HUES6 (cell line): Measurements from ENCODE around the gene ACTR8.

ENCODE experiments used
- H3K27ac ChIP-seq: 2 replicates; pipeline ENCODE4 v1.7.0; 2013; ENCODE audit warnings: low read depth, mild to moderate bottlenecking, low read length, inconsistent platforms
- H3K27me3 ChIP-seq: 2 replicates; pipeline ENCODE4 v1.6.1; 2013; ENCODE audit warnings: low read length; ENCODE audit not compliant: control insufficient read depth, insufficient read depth
- H3K36me3 ChIP-seq: 2 replicates; pipeline ENCODE4 v1.6.1; 2013; ENCODE audit warnings: low read length; ENCODE audit not compliant: control insufficient read depth, insufficient read depth
- H3K4me1 ChIP-seq: 2 replicates; pipeline ENCODE4 v1.6.1; 2013; ENCODE audit warnings: low read length; ENCODE audit not compliant: control insufficient read depth, insufficient read depth
- H3K4me3 ChIP-seq: 2 replicates; pipeline ENCODE4 v1.5.1; 2013; ENCODE audit warnings: low read depth, low read length
- H3K9ac ChIP-seq: one replicate; pipeline ENCODE4 v1.6.1; 2013; ENCODE audit warnings: mild to moderate bottlenecking, low read length
- H3K9me3 ChIP-seq: 2 replicates; pipeline ENCODE4 v1.6.1; 2013; ENCODE audit warnings: low read depth, low read length; ENCODE audit not compliant: control insufficient read depth, insufficient read depth

ACTR8 gene

DNA sequence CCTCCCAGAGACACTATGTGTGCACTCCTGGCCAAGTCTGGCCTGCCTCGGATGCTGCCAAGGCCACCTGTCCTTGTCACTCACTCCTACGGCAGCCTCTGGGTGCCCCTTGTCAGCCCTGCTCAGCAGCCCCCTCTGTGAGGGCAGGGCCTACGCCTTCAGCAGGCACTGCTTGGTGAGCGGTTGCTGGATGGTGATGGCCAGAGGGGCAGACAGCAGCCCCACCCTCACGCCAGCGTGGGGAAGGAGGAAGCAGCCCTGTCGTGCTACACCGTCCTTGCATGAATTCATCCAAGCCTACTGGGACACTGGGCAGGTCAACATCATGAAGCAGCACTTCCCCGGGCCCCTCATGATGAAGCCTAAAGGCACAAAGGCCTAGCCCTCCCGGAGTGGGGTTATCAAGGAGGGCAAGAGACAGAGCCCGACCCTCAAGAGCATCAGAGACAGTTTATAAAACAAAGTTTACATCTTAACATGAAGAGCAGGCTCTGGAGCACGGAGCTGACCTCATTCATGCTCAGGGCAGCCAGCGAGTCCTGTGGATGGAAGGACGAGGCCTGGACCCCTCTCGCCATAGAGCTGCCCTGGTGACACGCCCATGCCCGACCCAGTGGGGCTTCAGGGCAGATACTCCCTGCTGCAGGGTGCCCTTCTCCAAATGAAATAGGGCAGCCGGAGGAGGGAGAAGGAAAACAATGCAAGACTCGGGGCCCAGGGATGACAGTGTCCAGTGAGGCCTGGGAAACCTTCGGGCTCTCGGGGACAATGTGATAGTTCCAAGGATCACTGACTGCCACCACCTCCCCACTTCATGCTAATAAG lies 61.0 kb downstream of the ACTR8 start:
- no peaks in the 10 kb centered on the region for H3K9me3 ChIP-seq
- peaks cover 9% of the 10 kb centered on the region for H3K4me1 ChIP-seq
- no peak overlapping the region for H3K27ac ChIP-seq
- H3K36me3 ChIP-seq: peaks cover 25% of the 10 kb centered on the region
- no peak overlapping the region for H3K9ac ChIP-seq
- no peaks in the 10 kb centered on the region for H3K27me3 ChIP-seq
- H3K4me3 ChIP-seq: no peak overlapping the region

DNA sequence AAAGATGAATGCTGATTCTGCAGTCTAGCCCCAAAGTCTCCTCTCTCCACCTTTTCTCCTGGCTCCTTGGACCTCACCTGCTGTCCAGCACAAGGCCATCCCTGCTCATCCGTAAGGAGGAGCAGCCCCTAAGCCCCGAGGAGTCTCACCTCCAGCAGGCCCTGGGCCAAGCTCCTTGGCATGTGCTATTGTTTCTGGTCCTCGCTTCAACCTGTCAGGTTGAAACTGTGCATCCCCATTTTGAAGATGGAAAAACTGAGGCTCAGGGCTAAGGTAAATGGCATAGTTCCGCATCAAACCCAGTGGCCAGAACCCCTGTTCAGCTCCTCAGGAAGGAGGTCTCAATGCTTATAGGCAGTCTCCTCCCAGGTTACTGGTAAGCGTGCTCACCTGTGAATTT lies 61.9 kb downstream of the ACTR8 start:
- Histone ChIP-seq H3K9ac (no peak overlapping the region), H3K4me3 (no peak overlapping the region), H3K27ac (no peak overlapping the region), H3K27me3 (no peaks in the 10 kb centered on the region), H3K4me1 (peaks cover 9% of the 10 kb centered on the region), H3K36me3 (peaks cover 25% of the 10 kb centered on the region), H3K9me3 (no peaks in the 10 kb centered on the region)

DNA sequence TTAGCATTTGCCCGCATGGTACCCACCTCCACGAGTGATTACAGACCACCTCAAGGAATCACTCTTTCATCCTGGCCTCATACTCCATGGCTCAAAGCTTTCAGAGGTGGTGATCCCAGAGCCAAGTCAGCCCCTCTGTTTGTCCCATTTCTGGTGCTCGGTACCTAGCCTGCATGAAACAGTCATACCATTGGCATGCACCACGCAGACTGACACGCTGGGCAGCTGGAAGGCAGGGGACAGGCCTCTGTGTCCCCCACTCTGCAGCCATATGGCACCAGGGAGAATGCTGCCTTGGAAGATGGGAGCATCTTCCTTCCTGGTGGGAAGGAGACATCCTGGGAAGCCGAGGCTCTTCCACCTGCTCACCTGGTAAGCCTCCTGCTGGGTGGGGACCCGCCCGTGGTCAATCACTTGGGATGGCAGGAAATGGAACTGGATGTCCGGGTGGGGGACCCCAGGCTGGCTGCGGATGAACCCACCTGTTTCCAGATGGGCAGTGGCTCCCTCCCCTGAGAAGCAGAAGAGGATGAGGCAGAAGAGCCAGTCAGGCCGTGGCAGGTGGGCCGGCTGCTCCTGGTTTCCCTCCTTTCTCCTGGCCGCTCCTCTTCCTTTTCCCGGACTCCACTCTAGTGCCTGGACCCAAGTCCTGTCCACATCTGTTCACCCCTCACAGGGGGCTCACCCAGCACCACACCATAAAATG lies 62.6 kb downstream of the ACTR8 start:
- no peak overlapping the region for H3K9ac ChIP-seq
- H3K9me3 ChIP-seq: no peaks in the 10 kb centered on the region
- H3K27me3 ChIP-seq: no peaks in the 10 kb centered on the region
- H3K4me1 ChIP-seq: peaks cover 6% of the 10 kb centered on the region
- H3K27ac ChIP-seq: no peak overlapping the region
- no peak overlapping the region for H3K4me3 ChIP-seq
- peaks cover 25% of the 10 kb centered on the region for H3K36me3 ChIP-seq

GRCh38 chr3:53818221-53819162 lies 63.5 kb downstream of the ACTR8 start:
- Histone ChIP-seq H3K27me3 (no peaks in the 10 kb centered on the region), H3K36me3 (peaks cover 25% of the 10 kb centered on the region)

GRCh38 chr3:53817809-53818208 lies 64.1 kb downstream of the ACTR8 start:
- H3K27ac ChIP-seq: no peak overlapping the region
- H3K4me1 ChIP-seq: no peaks in the 10 kb centered on the region
- H3K27me3 ChIP-seq: no peaks in the 10 kb centered on the region
- no peak overlapping the region for H3K4me3 ChIP-seq
- no peaks in the 10 kb centered on the region for H3K9me3 ChIP-seq
- H3K36me3 ChIP-seq: peaks cover 24% of the 10 kb centered on the region
- no peak overlapping the region for H3K9ac ChIP-seq

More at GRCh38 chr3:53818221-53819162, 63.5 kb downstream of the ACTR8 start:
- Histone ChIP-seq H3K4me1 (no peaks in the 10 kb centered on the region), H3K9me3 (no peaks in the 10 kb centered on the region), H3K4me3 (no peak overlapping the region), H3K9ac (no peak overlapping the region), H3K27ac (no peak overlapping the region)

GRCh38 chr3:53817211-53817610 lies 64.7 kb downstream of the ACTR8 start:
- H3K4me3 ChIP-seq: no peak overlapping the region
- no peak overlapping the region for H3K9ac ChIP-seq
- peaks cover 23% of the 10 kb centered on the region for H3K36me3 ChIP-seq
- H3K27me3 ChIP-seq: no peaks in the 10 kb centered on the region
- no peaks in the 10 kb centered on the region for H3K4me1 ChIP-seq
- no peak overlapping the region for H3K27ac ChIP-seq
- H3K9me3 ChIP-seq: no peaks in the 10 kb centered on the region
